ENCODE results near the gene KDM5A.
"Not testable (repeated sequence)": the region's sequence is repeated elsewhere in the genome, so short reads cannot be mapped to it uniquely, and the experiment has no call there.

KDM5A gene

DNA sequence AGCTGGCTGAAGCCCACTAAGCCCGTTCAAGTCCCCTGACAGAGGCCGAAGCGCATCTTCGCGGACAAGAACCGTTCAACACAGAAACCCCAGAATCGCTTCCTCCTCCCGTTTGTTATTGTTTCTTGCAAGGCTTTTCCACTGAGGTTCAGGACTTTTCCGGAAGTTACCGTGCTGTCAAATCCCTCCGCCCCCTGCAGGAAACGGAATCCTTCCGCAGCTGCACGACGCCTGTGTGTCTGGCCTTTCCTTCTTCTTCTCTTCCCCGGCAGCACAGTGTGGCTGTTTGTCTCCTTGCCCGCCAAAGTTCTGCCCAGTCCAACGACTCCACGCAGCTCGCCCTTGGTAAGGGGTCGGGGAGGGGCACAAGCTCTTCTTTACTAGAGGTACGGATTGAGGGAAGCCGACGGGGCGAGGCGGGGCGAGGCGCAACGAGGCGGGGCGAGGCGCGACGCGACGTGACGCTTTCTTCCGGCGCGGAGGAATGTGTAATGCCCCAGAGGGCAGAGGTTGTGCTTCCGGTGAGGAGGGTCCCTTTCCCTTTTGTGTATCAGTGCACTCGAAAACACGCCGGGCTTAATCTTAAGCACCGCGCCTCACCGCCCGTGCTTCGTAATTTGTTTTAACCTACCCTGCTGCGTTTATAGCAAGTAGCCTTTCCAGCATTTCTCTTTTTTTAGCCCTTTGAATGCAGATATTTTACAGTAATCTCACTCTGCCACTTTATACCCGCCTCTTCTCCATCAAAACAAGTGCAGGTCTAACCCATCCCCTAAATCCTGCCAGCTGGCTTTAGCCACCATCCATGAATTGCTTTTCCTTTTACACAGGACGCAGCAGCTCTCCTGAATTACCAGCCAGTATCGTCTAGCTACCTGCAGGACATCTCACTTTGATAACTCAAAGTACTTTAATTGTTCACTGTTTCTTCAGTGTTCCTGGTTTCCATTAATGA lies at the start of gene KDM5A:
Gene KDM5A, minus strand, starts transcription at position 179 of the 955 bp plus-strand sequence. CDS start 229 bp downstream, outside the sequence.
- DNase-seq, result peak; percentile 41

DNA sequence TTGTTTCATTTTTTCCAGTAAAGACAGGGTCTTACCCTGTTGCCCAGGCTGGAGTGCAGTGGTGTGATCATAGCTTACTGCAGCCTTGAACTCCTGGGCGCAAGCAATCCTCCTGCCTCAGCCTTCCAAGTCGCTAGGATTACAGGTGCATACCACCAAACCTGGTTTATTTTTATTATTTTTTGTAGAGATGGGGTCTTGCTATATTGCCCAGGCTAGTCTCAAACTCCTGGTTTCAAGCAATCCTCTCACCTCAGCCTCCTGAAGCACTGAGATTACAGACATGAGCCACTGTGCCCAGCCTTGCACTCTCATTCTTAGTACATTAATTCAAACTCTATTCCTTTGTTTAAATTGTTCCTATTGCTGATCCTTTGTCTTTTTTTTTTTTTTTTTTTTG lies 46.6 kb upstream of the KDM5A start:
- DNase-seq, result not testable (repeated sequence)

DNA sequence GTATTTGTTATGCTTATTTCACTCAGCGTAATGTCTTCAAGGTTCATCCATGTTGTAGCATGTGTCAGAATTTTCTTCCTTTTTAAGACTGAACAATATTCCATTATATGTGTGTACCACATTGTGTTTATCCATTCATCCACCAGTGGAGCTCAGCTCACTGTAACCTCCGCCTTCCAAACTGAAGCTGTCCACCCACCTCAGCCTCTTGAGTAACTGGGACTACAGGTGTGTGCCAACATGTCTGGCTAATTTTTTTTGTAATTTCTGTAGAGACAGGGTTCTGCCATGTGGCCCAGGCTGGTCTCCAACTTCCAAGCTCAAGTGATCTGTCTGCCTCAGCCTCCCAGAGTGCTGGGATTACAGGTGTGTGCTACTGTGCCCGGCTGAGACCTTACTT lies 33.4 kb upstream of the KDM5A start:
- no peak for DNase-seq

DNA sequence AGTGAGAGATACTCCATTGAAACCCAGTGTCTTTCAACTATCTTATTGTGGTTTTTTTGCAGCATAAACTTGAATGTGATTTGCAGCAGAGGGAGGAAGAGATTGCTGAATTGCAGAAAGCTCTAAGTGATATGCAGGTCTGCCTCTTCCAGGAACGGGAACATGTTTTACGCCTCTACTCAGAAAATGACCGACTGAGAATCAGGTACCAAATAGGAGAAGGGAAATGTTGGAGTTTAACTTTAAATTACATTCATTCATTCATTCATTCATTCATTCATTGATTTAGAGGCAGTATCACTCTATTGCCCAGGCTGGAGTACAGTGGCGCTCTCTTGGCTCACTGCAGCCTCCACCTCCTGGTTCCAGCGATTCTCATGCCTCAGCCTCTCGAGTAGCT lies 29.3 kb upstream of the KDM5A start:
- DNase-seq, result no peak

DNA sequence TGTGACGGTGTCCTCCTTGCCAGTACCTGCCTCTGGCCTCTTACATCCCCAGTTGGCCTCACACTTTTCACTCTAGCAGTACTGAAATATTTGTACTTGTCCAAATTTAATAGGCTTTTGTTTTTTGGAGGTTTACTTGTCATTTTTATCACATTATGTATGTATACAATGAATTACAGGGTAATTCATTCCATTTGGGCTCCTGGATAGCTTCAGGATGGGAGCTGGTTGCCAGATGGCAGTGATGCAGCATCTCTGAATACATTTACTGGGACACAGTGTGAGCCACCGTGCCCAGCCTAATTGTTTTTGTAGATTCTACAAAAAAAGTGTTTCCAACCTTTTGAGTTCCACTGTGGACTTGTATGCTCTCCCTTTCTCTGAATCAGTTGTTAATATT lies 25.7 kb upstream of the KDM5A start:
- DNase-seq, result no peak

DNA sequence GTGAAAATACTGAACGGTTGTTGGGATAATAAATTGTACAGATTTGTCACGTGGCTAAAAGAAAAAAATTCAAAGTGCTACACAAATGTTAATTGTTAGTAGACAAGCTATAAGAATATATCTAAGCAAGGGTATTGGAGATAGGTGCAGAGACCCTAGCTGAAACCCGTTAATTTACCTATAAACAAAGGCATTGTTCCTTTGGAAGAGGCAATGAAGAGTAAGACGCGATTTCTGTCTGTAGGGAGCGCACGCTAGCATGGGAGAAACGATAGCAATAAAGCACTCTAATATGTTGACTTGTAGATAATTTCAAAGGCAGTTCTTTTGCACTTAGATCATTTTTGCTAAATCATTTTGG lies 12.9 kb upstream of the KDM5A start:
- no peak for DNase-seq

DNA sequence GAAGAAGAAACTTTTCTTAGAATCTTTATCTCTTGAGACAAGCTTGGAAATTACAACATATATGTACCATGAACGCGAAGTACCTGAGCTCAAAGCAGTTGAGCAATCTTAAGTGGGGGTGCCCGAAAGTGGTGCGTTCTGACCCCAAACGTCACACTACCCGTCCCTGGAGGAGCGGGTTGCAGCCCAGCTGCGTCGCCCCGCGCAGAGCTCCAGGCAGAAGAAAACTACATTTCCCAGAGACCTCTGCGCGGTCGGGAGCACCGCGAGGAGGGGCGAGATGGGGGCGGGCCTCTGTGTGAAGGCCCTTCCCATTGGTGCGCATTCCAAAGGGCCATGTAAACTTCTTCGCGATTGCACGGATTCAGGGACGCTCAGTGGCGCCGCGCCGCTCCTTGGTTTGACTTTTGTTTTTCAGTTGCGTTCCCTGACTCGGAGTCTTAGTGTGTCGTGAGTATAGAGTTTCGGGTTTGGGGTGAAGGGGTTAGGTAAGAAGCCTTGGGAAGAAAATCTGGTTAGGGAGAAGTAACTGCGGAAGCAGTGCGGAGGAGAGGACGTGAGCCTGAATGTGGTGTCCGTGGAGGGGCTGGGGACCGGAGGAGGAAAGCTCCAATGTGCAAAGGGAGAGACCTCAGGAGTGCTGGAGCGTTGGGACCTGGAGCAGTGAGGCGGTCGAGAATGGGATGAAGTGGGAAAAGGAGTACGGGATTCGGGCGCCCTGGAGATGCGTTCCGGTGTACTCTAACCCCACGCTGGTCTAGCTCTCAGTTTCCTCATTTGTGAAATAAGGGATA lies 12.3 kb upstream of the KDM5A start, which contains the start of gene CCDC77:
Gene CCDC77, plus strand, starts transcription at position 410 of the 794 bp plus-strand sequence. CDS start 7,740 bp downstream, outside the sequence.
- DNase-seq, result peak; percentile 21

DNA sequence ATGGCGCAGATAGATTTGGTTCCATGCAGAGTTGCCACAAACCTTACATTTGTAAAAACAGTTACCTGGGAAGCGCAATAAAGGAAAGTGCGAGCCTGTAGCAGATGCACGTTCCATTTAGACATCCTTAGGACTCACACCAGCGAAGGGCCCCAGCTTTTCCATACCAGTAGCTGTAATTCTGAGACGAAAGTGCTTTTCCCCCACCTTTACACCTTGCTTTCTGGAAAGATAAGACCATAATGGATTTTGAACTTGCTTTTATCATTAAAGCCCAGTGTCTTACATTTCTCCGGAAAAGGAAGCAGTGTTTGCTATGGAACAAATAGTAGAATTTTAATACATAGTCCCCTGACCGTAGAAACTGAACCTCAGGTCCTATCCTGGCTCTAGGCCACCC lies 11.7 kb upstream of the KDM5A start:
- no peak for DNase-seq

DNA sequence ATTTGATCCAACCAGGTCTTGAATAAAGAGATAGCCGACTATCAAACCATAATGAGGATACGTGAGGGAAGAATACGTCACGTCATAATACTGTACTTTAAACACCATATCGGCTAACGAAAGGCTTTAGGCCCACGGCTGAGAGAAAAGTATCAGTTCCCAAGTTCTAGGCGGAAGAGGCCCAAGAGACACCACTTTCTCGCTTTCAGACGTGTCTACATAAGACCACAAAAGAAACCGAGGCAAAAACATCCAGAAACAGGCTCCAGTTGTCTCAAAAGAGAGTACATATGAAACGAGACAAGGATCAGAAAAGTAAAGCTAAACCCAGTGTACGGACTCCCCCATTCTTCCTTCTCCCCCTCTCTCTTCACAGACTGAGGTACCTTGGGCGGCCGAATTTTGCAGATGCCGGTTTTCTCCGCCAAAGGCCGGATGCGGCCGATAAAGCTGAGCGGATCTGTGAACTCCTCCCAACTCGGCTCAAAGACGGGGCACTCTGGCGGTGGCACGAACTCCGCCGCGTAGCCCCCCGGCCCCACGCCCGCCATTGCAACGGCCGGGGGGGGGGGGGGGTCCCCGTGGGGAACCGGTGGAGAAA lies 479 bp downstream of the KDM5A start:
- DNase-seq, result no peak

DNA sequence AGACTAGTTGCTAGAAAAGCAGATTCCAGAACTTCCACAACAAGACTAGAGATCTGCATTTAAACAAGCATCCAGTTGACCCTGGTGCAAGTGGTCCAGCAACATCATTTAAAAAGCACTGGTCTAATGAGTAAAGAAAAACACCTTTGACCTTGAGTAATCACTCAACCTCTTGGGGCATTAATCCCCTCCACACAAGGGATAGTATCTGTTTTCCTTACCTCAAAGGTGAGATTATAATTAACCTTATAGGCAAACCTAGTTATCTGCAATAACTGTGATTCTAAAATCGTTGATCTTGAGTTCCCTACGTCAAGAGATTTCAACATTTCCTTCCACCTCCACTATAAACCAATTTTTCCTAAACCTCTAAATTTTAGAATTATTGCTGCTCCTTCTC lies 1.1 kb downstream of the KDM5A start:
- DNase-seq, result no peak

DNA sequence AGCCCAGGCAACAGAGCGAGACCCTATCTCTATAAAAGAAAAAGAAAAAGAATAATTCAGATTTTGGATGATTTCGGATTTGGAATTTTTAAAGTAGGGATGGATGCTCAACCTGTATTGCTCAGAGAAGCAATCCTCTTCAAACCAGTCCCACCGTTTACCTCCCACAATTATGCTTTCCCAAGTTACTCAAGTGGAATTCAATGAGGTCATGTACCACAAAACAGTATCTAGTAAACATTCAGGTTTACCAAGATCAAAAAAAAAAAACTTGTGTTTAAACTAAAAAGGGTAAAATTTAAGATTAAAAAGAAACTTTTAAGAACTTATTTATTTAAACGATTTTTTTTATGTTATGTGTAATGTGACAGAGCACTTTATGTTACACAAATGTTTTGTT lies 2.5 kb downstream of the KDM5A start:
- no peak for DNase-seq

DNA sequence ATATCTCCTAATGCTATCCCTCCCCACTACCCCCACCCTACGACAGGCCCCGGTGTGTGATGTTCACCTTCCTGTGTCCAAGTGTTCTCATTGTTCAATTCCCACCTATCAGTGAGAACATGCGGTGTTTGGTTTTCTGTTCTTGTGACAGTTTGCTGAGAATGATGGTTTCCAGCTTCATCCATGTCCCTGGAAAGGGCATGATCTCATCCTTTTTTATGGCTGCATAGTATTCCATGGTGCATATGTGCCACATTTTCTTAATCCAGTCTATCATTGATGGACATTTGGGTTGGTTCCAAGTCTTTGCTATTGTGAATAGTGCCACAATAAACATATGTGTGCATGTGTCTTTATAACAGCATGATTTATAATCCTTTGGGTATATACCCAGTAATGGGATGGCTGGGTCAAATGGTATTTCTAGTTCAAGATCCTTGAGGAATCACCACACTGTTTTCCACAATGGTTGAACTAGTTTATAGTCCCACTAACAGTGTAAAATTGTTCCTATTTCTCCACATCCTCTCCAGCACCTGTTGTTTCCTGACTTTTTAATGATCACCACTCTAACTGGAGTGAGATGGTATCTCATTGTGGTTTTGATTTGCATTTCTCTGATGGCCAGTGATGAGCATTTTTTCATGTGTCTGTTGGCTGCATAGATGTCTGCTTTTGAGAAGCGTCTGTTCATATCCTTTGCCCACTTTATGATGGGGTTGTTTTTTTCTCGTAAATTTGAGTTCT lies 18.2 kb downstream of the KDM5A start:
- DNase-seq, result not testable (repeated sequence)

DNA sequence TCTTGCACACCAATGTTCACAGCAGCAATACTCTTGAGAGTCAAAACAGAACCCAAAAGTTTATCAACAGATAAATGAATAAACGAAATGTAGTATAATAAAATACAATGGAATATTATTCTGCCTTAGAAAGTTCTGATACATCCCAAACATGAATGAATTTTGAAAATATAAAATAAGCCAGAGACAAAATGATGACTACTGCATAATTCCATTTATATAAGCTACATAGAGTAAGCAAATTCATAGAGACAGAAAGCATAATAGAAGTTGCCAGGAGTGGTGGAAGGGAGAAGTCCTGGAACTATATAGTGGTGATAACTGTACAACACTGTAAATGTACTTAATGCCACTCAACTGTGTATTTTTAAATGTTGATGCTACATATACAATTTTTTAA lies 21.1 kb downstream of the KDM5A start:
- no peak for DNase-seq

DNA sequence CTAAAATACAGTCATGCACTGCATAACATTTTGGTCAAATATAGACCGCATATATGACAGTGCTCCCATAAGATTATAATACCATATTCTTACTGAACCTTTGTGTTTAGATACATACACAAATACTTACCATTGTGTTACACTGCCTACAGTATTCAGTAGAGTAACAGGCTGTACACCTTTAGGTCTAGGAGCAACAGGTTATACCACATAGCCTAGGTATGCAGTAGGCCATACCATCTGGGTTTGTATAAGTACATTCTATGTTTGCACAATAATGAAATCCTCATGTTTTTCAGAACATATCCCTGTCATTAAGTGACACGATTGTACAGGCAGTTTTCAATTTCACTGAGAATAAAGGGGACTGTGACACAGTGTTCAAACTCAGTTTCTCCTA lies 22.3 kb downstream of the KDM5A start:
- no peak for DNase-seq

DNA sequence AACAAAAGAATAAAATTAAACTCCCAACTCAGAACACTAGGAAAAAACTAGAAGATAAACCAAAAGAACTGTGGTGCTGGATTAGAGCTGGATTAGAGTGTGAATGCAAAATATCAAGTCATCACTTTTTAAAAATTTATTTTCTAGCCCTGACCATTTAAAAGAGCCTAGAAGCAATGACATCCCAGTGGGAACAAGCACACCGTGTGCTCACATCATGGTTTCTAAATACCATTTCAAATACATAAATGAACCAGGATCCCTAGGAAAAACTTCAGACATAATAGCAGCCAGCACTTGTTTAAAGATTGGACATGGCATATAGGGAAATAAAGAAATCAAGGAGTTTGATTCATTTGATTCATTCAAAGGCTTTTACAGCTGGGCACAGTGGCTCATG lies 30.0 kb downstream of the KDM5A start:
- no peak for DNase-seq

DNA sequence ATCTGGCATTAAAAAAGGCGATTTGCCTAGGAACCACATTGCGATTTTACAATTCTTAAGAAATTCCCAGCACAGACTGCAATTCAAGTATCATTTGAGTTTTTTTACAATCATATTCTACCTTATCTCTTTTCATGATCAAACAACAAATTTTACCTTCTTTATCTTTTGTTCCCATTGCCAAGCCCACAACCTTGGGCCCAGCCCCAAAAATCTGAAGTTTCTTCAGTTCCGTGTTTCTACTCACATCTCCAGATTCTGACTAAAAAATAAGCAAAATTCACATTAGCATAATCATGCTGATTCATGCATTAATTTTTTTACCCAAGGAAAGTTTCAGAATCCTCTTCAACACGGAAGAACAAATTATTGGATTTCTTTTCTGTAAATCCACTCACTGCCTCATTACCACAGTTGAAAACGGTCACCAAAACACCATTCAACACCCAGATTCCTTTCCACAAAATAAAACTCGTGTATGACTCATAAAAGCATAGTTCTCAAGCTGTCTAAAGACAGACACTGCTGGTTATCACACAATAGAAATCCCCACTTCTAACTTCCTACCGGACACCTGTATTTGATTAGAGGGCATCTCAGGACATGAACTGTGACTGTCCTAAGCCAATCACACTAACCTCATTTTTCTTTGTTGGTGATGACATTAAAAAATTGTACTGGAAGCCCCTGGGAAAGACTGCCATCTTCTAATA lies 32.7 kb downstream of the KDM5A start:
- DNase-seq, result no peak

DNA sequence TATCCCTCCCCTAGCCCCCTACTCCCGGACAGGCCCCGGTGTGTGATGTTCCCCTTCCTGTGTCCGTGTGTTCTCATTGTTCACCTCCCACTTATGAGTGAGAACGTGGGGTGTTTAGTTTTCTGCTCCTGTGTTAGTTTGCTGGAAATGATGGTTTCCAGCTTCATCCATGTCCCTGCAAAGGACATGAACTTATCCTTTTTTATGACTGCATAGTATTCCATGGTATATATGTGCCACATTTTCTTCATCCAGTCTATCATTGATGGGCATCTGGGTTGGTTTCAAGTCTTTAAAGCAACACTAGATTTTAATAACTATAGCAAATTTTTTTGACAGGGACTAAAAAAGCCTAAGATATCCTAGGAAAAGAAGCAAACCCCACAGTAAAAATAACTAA lies 37.9 kb downstream of the KDM5A start:
- not testable (repeated sequence) for DNase-seq

DNA sequence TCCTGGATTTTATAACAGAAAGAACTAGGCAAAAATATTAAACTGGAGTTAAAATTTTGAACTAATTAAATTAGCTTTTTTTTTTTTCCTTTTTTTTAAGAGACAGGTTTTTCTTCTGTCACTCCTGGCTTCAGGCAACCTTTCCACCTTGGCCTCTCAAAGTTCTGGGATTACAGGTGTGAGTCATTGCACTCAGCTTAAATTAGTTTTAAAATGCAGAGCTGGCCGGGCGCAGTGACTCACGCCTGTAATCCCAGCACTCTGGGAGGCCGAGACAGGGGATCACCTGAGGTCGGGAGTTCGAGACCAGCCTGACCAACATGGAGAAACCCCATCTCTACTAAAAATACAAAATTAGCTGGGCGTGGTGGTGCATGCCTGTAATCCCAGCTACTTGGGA lies 39.5 kb downstream of the KDM5A start:
- not testable (repeated sequence) for DNase-seq

DNA sequence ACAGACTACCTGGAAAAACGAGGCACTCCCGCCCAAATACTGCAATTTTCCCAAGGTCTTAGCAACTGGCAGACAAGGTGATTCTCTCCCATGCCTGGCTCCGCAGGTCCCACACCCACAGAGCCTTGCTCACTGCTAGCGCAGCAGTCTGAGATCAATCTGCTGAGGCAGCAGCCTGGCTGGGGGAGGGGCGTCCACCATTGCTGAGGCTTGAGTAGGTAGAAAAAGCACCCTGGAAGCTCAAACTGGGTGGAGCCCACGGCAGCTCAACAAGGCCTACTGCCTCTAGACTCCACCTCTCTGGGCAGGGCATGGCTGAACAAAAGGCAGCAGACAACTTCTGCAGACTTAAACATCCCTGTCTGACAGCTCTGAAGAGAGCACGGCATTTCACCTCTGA lies 46.1 kb downstream of the KDM5A start:
- not testable (repeated sequence) for DNase-seq

DNA sequence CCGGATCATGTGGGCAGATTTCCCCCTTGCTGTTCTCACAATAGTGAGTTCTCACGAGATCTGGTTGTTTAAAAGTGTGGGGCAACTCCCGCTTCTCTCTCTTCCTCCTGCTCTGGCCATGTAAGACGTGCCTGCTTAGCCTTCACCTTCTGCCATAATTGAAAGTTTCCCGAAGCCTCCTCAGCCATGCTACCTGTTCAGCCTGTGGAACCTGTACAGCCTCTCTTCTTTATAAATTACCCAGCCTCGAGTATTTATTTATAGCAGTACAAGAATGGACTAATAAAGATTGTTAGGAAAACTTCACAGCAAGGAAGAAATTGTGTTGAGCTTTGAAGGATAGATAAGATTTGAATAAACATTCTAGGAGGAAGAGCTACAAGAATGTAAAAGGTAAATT lies 52.1 kb downstream of the KDM5A start:
- DNase-seq, result no peak

DNA sequence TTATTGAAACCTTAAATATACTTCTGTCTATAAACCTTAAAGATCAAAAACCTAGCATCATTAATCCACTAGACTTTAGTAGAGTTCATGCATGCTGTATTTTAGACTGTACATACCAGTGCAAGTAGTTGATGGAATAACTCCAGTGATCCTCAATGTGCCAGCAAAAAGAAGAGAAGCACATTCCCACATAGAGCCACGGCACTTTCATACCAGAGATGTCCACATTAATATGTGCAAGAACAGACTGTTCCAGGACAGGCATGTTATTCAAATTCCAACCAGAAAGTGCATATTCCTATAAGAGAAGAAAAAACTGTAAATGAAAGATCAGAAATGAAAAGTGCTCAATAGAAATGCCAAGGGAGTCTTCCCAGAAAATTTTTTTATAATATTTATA lies 55.0 kb downstream of the KDM5A start:
- no peak for DNase-seq

DNA sequence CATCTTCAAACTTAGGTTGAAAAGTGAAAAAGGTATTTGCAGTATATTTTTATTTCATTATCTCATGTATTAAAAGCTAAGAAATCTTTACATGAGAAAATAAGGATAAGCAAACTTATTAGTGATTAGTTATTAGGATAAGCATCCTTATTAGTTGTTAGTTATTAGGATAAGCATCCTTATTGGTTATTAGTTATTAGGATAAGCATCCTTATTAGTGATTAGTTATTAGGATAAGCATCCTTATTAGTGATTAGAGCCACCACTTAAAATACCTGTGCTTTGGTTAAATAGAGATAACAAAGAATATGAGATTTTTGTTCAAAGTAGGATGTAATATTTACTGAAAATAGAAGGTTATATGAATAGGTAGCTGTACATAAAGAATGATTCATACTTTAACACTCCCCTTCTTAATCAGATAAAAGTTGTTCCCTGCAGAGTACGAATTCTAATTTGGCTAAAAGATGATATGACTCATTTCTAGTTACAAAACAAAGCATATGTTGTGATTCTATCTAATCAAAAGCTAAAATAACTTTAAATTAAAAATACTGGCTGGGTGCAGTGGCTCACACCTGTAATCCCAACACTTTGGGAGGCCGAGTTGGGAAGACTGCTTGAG lies 56.4 kb downstream of the KDM5A start:
- no peak for DNase-seq

Measured in 8988T (cell line).